A673 (cell line): ENCODE results near the gene PDGFD.

ENCODE experiments used
- CTCF ChIP-seq: fragments of 300-800, 200-600 bp; sonication (generic); conservative IDR thresholded peaks from 2 replicates; pipeline ENCODE4 v1.5.1; 2017; ENCODE audit warnings: low read depth, mild to moderate bottlenecking, antibody characterized with exemption, low read length, moderate library complexity, mixed read lengths
- EZH2 ChIP-seq: fragments of 200-600 bp; sonication (generic); IDR thresholded peaks from 2 replicates; pipeline ENCODE4 v1.6.1; 2017; ENCODE audit warnings: borderline replicate concordance, low read depth, mild to moderate bottlenecking, mixed read lengths, antibody characterized with exemption, low read length; ENCODE audit not compliant: poor library complexity, severe bottlenecking

GRCh38 chr11:103970701-103971249 lies 193.2 kb downstream of the PDGFD start:
- TF ChIP-seq EZH2 (no peak), CTCF (no peak)
